ENCODE measurements around the gene CTDNEP1.
A peak's percentile ranks its signal among the peaks of the same experiment; 100 is the strongest.

CTDNEP1 gene

DNA sequence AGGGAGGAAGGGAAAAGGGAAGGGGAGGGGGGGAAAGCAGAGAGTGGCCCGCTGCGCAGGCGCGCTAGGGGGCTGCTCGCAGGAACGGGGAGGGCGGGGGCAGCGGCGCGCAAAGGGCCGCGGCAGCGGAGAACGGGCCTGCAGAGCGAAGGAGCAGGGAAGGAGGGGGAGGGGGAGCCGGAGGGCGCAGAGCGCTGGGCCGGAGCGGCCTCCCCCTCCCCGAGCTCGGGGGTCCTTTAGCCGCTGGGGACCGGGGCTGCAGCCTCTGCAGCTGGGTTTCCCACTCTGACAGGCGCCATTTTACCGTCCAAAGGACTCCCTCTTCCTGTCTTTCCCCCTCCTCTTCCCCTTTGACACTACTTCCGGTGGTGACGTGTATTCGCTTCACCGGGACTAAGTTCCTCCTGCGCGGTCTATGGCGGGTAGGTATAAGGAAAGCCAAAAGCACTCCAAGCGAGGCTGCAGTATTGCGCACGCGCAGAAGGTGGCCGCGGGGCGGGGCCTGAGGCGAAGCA, at the start of gene CTDNEP1:
CTDNEP1 (minus strand) TSS at position 74 of the 515 bp plus-strand sequence. CDS start 438 bp downstream, outside the sequence.
- DNase-seq (ENCODE audit: low spot score) = peak; percentile 96

DNA sequence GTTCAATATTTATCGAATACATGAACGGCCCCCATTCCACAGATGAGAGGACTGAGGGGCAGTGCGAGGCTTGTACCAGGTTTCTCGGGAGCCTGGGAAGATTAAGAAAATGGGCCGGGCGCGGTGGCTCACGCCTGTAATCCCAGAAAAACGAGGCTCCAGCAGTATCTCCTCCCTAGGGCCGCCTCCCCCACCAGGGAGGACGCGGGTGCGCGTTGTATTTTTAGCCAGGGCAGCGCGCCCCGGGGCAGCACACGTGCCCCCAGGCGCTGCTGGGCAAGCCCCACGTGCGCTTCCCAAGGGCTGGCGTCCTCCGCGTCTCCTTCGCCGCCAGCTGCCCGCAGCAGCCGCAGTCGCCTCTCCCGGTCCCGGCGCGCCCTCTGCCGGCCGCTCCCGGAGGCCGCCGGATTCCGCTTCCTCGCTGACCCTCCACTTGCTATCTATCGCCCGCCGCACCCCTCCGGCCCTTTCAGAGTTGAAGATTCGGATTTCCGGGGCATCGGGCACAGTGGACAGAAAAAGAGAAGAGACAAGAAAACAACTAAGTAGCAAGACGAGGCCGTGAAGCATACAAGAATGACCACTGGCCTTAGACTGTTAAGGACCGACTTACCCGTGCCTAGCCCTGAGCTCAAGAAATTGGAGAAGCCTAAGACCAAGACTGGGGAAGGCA, 44.8 kb upstream of the CTDNEP1 start:
- peak; percentile 65 for DNase-seq (ENCODE audit: low spot score)

DNA sequence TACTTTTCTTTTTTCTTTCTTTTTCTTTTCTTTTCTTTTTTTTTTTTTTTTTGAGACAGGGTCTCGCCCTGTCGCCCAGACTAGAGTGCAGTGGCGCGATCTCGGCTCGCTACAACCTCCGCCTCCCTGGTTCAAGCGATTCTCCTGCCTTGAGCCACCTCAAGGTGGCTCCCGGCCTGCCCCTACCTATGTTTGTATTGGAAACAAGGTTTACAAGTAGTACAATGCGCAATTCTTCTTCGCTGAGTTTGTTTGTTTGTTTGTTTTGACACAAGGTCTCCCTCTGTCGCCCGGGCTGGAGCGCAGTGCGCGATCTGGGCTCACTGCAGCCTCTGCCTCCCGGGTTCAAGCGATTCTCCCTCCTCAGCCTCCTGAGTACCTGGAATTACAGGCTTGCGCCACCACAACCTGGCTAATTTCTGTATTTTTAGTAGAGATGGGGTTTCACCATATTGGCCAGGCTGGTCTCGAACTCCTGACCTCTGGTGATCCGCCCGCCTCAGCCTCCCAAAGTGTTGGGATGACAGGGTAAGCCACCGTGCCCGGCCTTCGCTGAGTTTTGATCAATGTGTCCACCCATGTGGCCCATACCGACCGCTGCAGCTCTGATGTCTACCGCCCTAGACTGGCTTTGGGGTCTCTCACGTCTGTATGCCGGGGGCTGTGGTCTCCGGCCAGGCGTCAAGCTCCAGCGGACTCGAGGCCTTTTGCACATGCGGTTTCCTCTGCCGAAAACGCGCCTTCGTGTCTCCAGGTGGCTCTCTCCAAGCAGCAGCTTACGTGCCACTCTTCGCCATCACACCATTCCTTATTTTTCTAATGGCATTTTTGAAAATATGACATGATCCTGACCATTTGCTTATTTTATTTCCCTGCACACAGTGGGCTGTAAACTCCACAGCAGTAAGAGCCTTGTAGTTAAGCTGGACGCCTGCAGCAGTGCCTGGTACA, 44.0 kb upstream of the CTDNEP1 start:
- DNase-seq (ENCODE audit: low spot score) = no peak

DNA sequence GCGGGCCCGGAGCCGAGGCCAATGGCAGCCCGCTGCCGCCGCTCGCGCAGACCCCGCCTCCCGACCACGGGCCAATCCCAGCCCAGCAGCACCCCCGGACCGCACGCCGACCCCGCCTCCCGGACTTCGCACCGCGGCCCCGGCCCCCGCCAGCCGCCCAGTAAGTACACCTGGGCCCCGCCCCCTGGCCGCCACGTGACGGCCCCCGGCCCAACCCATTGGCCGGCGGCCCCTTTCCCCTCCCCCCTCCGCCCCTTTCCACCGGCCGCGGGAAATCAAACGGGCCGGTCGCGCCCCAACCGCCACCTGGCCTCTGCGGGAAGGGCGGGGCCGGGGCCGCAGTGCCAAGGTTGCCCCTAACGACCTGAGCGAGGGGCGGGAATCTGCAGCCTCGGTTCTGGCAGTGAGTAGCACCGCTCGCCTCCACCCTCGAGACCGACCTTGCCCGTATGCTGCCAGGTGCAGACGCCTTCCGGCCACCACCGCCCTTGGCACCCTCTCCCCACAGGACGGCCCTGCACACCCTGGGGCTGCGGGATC, 43.1 kb upstream of the CTDNEP1 start, which contains the start of gene YBX2:
YBX2 (minus strand) TSS at position 26 of the 540 bp plus-strand sequence. CDS start 139 bp downstream, outside the sequence.
- peak; percentile 95 for DNase-seq (ENCODE audit: low spot score)

DNA sequence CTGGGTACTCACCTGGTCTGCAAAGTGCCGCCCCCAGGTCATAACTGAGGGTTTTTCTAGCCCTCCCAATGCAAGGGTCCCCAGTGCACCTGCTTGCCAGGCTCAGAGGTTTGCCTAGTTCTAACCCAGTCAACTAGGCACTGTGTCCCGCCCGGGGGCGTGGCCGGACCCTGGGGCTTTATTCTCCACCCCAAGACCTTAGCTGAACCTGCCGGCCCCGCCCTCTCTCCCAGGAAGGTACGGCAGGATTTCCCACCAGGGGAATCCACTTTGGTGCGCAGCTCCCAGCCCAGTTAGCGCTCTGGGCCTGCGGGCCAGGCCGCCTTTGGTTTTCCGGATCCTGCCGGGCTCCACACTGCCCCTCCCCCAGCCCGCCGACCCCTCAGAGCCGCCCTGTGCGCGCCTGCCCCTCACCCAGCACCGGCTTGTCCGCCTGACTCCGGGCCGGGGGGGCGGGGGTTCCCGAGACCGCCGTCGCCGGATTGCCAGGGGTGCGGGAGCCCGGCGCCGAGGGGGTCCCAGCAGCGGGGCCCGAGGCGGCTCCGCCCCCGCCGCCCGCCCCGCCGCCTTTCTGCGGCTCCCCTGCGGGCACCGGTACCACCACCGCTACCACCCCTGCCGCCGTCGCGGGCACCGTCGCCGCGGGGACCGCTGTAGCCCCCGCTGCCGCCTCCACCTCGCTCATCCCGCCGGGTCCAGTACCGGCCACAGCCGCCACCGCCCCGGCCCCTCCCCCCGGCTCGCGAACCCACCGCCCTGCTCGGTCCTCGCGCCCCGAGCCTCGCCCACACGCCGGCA, 42.5 kb upstream of the CTDNEP1 start:
- peak; percentile 54 for DNase-seq (ENCODE audit: low spot score)

DNA sequence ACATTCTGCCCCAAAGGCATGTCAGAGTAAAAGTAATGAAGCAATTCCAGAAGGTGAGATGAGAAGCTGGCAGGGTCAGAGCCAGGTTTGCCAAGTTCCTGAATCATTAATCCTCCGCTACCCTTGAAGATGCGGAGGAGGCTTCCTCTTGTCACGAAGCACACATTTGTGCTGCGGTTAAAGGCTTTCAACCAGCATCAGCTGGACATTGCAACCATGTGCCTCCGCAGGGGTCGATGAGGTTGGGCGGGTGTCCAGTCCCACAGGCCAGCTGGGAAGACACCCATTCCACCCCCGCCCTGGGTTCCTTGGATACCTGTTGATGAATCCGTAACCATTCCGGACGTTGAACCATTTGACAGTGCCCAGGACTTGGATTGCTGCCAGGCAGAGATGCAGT, 41.6 kb upstream of the CTDNEP1 start:
- DNase-seq (ENCODE audit: low spot score) = no peak

DNA sequence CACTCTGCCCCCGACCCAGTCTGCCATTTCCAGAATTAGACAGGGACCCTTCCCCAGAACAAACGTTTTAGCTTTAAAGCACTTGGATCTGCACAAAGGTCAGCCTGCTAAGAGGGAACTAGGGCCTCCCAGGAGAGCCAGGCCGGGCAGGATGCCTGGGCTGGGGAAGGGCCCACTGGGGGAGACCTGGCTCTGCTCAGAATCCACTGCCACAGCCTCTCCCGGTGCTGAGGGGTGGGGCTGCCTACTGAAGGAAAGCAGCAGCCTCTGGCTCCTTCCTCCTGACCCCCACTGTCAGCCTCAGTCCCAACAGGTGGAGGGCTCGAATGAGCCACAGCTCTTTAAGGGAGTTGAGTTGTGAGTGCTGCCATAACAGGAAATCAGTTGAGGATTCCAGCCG, 41.2 kb upstream of the CTDNEP1 start:
- DNase-seq (ENCODE audit: low spot score) = no peak

DNA sequence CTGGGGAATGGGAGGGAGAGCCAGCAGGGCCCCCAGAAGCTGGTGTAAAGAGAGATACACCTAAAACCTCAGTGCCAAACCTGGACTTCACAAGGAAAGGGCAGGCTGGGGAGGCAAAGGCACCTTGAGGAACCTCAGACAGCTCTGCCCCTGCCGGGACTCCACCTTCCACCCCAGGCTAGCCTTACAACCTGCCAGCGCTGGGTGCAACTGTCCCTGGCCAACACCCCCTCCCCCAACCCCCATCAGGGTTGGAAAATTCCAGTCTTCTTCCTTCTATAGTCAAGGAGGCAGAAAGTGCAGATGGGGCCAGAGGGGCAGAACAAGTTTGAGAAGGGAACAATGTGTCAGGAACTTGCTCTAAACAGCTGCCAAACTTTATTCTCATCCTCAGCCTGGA, 40.7 kb upstream of the CTDNEP1 start:
- DNase-seq (ENCODE audit: low spot score) = no peak

DNA sequence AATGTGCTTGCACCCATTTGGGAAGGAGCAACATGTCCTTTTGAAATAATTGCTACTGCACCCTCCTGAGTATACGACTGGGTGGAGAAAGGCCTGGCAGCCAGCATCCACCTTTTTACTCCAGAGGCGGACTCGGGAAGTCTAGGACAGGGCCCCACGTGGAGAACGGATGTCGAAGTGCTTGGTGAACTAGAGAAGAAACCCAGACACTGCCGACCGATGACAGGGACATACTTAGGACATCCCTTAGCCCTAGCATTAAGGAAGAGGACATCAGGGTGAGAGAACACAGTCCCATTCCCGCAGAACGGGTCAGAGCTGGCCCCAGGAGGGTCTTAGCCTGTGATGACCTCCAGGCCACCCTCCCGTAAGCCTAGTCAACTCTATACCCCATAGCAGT, 39.2 kb upstream of the CTDNEP1 start:
- DNase-seq (ENCODE audit: low spot score) = no peak

DNA sequence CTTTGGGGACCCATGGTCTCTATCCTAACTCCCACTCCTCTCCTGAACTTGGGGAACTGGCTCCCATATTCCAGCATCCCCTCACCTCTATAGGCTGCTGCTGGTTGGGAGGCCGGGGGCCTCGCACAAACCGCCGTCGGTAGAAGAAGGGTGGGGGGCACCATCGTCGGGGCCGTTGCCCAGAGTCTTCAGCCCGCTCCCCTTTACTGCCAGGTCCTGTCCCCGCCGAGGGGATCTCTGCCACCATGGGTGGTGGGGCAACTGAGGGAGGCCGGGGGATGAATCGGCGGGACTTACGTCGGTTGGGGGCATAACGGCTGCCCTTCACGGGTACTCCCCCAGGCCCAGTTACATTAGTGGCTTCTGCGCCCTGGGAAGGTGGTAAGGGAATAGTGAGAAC, 38.6 kb upstream of the CTDNEP1 start:
- no peak for DNase-seq (ENCODE audit: low spot score)

DNA sequence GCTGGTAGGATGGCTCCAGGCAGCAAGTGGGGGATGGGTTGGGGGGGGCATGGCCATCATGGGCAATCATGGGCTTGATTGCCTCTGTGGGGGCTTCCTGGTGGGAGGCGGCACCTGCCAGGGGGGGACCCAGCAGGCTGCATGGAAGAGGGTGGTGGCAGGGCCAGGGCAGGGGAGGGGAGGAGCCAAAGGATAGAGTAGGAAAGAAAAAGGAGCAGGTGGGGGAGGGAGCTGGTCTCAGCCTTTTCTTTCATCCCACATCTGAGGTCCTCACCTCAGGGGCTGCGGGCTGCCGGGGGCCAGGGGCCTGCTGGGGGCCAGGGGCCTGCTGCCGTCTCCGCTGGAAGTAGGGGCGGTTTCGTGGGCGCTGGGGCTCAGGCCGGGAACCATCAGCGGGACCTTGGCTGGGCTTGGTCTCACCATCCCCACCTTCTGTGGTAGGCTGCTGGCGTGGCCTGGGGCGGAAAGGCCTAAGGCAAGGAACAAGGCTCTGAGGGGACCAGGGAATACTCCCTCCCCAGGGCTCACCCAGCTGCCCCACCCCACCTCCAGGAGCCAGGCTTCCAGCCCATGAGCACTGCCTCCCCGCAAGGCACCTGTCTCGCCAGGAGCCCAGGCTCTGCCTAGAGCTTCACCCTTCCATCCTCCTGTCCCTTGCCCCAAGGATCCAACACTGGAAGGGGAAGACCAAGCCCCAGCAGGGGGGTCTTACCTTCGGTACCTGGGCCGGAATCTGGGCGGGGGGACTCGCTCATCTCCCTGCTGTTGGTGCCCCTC, 37.9 kb upstream of the CTDNEP1 start:
- DNase-seq (ENCODE audit: low spot score) = no peak

DNA sequence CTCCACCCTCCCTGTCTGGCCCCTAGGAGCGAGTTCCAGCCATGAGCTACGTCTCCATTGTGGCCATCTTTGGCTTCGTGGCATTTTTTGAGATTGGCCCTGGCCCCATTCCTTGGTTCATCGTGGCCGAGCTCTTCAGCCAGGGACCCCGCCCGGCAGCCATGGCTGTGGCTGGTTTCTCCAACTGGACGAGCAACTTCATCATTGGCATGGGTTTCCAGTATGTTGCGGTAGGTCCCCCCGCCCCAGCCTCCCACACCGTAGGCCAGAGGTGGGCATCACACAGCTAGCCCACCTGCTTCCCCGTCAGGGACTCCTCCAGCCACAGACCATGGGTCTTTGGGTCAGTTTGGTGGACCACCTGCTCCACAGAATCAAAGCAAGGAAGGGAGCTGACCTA, 34.1 kb upstream of the CTDNEP1 start:
- DNase-seq (ENCODE audit: low spot score) = no peak

DNA sequence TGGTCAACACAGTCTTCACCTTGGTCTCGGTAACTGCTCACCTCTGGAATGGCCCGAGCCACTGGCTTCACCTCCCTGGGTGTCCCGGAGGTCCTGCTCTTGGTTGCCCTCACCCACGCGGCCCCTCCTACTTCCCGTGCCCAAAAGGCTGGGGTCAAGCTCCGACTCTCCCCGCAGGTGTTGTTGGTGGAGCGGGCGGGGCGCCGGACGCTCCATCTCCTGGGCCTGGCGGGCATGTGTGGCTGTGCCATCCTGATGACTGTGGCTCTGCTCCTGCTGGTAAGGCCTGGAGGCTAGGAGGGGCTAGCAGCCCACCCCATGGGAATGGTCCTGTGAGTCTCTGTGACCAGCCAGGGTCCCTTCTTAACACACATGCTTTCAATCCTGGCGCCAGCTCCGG, 33.4 kb upstream of the CTDNEP1 start:
- DNase-seq (ENCODE audit: low spot score) = no peak

DNA sequence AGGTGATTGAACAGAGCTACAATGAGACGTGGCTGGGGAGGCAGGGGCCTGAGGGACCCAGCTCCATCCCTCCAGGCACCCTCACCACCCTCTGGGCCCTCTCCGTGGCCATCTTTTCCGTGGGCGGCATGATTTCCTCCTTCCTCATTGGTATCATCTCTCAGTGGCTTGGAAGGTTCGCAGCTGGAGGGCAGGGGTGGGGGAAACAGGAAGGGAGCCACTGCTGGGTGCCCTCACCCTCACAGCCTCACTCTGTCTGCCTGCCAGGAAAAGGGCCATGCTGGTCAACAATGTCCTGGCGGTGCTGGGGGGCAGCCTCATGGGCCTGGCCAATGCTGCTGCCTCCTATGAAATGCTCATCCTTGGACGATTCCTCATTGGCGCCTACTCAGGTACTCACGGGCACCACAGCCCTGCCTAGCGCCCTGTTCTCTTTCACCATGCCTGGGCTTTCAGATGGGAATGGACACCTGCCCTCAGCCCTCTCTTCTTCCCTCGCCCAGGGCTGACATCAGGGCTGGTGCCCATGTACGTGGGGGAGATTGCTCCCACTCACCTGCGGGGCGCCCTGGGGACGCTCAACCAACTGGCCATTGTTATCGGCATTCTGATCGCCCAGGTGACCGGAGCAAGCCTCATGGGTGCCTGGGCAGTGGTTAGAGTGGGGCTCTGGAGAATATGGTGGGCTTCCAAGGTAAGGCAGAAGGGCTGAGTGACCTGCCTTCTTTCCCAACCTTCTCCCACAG, 32.1 kb upstream of the CTDNEP1 start:
- no peak for DNase-seq (ENCODE audit: low spot score)

DNA sequence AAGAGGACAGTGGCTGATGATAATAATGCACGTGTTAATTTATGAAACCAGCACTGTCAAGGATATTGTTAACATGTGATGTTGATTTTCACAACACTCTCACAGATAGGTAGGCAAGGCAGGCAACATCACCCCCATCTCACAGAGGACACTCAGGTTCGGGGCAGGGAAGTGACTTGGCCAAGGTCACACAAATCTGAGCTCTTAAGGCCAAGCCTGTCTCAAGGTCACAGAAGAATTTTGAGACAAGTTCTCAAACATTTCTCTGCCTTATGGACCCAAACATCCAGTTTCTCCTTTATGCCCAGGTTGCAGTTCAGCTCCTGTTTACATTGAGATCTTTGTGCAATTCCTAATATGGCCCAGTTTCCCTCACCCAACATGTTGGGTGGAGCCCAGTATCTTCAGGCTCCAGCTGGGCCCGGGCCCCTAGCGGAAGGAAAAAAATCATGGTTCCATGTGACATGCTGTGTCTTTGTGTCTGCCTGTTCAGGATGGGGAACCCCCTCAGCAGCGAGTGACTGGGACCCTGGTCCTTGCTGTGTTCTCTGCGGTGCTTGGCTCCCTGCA, 31.3 kb upstream of the CTDNEP1 start:
- no peak for DNase-seq (ENCODE audit: low spot score)

DNA sequence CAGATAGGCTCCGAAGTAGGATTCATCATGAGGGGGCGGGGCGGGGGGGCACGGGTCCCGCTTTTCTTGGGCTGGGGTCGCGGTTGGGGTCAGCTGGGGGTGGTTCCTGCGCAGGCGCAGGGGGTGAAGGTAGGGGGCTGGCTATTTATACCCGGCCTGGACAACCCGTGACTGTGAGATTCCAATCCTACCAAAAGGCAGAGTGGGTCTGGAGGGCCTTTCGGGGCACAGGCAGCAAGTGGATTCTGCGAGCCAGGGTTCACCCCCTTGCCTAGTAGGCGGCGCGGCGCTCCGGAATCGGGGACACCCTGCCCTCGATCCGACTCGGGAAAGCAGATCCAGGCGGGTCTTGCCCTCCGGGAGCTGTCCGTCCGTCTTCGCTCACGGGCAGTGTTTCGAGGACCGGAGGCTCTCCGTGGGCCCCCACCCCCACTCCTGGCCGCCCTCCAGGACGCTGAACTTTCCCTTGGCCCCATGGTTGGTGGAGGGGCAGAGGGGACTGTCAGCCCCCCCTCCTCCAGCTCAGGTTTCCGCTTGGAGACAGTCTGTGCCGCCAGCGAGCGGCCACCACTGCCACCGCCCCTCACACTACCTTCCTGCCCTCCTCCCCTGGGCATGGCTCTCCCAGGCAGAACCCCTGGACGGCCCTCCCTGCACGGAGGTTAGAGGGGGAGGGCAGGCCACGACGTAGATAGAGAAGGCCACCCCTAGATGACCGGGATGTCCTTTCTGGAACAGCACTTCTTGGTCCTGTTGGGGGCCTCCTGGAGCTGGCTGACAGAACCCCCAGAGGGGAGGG, 30.6 kb upstream of the CTDNEP1 start:
- DNase-seq (ENCODE audit: low spot score) = no peak

DNA sequence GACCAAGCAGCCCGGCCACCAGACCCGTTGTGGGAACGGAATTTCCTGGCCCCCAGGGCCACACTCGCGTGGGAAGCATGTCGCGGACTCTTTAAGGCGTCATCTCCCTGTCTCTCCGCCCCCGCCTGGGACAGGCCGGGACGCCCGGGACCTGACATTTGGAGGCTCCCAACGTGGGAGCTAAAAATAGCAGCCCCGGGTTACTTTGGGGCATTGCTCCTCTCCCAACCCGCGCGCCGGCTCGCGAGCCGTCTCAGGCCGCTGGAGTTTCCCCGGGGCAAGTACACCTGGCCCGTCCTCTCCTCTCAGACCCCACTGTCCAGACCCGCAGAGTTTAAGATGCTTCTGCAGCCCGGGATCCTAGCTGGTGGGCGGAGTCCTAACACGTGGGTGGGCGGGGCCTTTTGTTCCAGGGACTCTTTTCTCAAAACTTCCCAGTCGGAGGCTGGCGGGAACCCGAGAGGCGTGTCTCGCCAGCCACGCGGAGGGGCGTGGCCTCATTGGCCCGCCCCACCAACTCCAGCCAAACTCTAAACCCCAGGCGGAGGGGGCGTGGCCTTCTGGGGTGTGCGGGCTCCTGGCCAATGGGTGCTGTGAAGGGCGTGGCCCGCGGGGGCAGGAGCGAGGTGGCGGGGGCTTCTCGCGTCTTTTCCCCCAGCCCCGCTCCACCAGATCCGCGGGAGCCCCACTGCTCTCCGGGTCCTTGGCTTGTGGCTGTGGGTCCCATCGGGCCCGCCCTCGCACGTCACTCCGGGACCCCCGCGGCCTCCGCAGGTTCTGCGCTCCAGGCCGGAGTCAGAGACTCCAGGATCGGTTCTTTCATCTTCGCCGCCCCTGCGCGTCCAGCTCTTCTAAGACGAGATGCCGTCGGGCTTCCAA, 29.8 kb upstream of the CTDNEP1 start, which contains the start of gene SLC2A4:
SLC2A4 (plus strand) TSS at position 645 of the 879 bp plus-strand sequence; CDS start at position 862, 217 bp downstream.
- DNase-seq (ENCODE audit: low spot score) = peak; percentile 95

DNA sequence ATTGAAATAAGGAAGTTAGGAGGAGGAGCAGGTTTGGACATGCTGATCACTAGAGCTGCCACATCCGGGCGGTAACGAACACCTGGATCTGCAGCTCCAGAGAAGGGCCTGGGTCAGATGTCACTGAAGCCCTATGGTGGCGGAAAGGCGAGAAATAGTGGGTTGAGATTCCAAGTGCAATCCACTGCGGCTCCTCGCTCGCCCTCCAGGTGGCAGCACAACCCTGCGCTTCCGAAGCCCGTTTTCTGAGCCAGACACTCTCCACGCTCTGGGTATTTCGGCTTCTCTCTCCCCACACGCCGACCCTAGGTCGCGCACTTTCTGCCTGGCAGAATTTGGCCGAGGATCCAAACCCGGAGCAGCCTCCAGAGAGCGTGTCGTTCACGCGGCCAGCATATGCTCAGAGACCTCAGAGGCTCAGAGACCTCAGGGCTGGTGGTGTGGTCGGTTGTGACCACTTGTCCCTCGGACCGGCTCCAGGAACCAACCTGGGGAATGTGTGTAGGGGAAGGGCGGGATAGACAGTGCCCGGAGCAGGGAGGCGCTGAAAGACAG, 29.1 kb upstream of the CTDNEP1 start:
- DNase-seq (ENCODE audit: low spot score) = peak; percentile 87
